ENCODE results near the gene LRRC17.

Gene LRRC17, protein sequence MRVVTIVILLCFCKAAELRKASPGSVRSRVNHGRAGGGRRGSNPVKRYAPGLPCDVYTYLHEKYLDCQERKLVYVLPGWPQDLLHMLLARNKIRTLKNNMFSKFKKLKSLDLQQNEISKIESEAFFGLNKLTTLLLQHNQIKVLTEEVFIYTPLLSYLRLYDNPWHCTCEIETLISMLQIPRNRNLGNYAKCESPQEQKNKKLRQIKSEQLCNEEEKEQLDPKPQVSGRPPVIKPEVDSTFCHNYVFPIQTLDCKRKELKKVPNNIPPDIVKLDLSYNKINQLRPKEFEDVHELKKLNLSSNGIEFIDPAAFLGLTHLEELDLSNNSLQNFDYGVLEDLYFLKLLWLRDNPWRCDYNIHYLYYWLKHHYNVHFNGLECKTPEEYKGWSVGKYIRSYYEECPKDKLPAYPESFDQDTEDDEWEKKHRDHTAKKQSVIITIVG

GRCh38 chr7:102912742-102913141 lies at the start of gene LRRC17:
TSS of gene LRRC17 (plus strand) at chr7:102913000. CDS start at chr7:102933914, 20,914 bp downstream.
- POLR2A ChIA-PET = no interaction called here
- Histone ChIP-seq H3K4me1 (ENCODE audit: control insufficient read depth, insufficient read depth, low read length) (peaks cover 10% of the 10 kb centered on the region; the same call in 1 of the 2 replicates), H3K27ac (ENCODE audit: extremely low read depth, low read depth, low read length) (no peak within 1 kb of the TSS; the same call in 1 of the 2 replicates), H3K9me3 (ENCODE audit: control insufficient read depth, insufficient read depth, low read depth, low read length) (no peaks in the 10 kb centered on the region), H3K4me3 (ENCODE audit: low read depth, low read length) (no peak within 1 kb of the TSS), H3K36me3 (ENCODE audit: control insufficient read depth in 2 of 2, insufficient read depth in 1 of 2, low read length in 2 of 2) (no peaks in the 10 kb centered on the region)
- CTCF ChIA-PET = interaction anchor here (0.6 to 0.9 kb wide), 3 partner anchors 27 to 401 kb away, joined by 3 to 5 read pairs (median 4); no protein-coding TSS in a partner anchor
- TF ChIP-seq ZNF2 (tag by site-specific recombination; IDR thresholded peaks at IDR 0.05) (no peak), ZNF600 (tag by site-specific recombination; IDR thresholded peaks at IDR 0.05) (peak; percentile 81), SP7 (tag by site-specific recombination; IDR thresholded peaks at IDR 0.05) (no peak), PRDM1 (tag by site-specific recombination; IDR thresholded peaks at IDR 0.05) (0 out of 2 replicates have a peak, but pooled peaks have one; percentile 44), ZNF18 (tag by site-specific recombination; IDR thresholded peaks at IDR 0.05) (0 out of 2 replicates have a peak, but pooled peaks have one; percentile 16), ZBTB20 (tag by site-specific recombination; IDR thresholded peaks at IDR 0.05) (peak; percentile 40; the same call in 1 of the 2 replicates), ZSCAN30 (tag by site-specific recombination; IDR thresholded peaks at IDR 0.05) (peak; percentile 70; the same call in 1 of the 2 replicates), SP2 (tag by site-specific recombination; IDR thresholded peaks at IDR 0.05) (0 out of 2 replicates have a peak, but pooled peaks have one; percentile 17), ZNF112 (tag by site-specific recombination; IDR thresholded peaks at IDR 0.05) (no peak), REPIN1 (tag by site-specific recombination; IDR thresholded peaks at IDR 0.05; ENCODE audit: low read depth) (no peak), ZNF211 (tag by site-specific recombination; IDR thresholded peaks at IDR 0.05; ENCODE audit: low read depth) (no peak), ZEB2 (tag by site-specific recombination; IDR thresholded peaks at IDR 0.05) (no peak), FEZF1 (tag by site-specific recombination; IDR thresholded peaks at IDR 0.05) (peak; percentile 12; the same call in 1 of the 2 replicates), GLIS1 (tag by site-specific recombination; IDR thresholded peaks at IDR 0.05) (peak; percentile 14; the same call in 1 of the 2 replicates), ZNF660 (tag by site-specific recombination; IDR thresholded peaks at IDR 0.05) (0 out of 2 replicates have a peak, but pooled peaks have one; percentile 41), ZBTB17 (tag by site-specific recombination; IDR thresholded peaks at IDR 0.05) (peak; percentile 91), ZNF521 (tag by site-specific recombination; IDR thresholded peaks at IDR 0.05) (no peak)
- TF ChIP-seq, protein P1, sequence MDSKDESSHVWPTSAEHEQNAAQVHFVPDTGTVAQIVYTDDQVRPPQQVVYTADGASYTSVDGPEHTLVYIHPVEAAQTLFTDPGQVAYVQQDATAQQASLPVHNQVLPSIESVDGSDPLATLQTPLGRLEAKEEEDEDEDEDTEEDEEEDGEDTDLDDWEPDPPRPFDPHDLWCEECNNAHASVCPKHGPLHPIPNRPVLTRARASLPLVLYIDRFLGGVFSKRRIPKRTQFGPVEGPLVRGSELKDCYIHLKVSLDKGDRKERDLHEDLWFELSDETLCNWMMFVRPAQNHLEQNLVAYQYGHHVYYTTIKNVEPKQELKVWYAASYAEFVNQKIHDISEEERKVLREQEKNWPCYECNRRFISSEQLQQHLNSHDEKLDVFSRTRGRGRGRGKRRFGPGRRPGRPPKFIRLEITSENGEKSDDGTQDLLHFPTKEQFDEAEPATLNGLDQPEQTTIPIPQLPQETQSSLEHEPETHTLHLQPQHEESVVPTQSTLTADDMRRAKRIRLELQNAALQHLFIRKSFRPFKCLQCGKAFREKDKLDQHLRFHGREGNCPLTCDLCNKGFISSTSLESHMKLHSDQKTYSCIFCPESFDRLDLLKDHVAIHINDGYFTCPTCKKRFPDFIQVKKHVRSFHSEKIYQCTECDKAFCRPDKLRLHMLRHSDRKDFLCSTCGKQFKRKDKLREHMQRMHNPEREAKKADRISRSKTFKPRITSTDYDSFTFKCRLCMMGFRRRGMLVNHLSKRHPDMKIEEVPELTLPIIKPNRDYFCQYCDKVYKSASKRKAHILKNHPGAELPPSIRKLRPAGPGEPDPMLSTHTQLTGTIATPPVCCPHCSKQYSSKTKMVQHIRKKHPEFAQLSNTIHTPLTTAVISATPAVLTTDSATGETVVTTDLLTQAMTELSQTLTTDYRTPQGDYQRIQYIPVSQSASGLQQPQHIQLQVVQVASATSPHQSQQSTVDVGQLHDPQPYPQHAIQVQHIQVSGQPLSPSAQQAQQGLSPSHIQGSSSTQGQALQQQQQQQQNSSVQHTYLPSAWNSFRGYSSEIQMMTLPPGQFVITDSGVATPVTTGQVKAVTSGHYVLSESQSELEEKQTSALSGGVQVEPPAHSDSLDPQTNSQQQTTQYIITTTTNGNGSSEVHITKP (tag by site-specific recombination; IDR thresholded peaks at IDR 0.05) = 0 out of 2 replicates have a peak, but pooled peaks have one; percentile 23
- TF ChIP-seq, protein P2, sequence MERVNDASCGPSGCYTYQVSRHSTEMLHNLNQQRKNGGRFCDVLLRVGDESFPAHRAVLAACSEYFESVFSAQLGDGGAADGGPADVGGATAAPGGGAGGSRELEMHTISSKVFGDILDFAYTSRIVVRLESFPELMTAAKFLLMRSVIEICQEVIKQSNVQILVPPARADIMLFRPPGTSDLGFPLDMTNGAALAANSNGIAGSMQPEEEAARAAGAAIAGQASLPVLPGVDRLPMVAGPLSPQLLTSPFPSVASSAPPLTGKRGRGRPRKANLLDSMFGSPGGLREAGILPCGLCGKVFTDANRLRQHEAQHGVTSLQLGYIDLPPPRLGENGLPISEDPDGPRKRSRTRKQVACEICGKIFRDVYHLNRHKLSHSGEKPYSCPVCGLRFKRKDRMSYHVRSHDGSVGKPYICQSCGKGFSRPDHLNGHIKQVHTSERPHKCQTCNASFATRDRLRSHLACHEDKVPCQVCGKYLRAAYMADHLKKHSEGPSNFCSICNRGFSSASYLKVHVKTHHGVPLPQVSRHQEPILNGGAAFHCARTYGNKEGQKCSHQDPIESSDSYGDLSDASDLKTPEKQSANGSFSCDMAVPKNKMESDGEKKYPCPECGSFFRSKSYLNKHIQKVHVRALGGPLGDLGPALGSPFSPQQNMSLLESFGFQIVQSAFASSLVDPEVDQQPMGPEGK (tag by site-specific recombination; IDR thresholded peaks at IDR 0.05) = peak; percentile 63; the same call in 1 of the 2 replicates
- TF ChIP-seq, protein P3, sequence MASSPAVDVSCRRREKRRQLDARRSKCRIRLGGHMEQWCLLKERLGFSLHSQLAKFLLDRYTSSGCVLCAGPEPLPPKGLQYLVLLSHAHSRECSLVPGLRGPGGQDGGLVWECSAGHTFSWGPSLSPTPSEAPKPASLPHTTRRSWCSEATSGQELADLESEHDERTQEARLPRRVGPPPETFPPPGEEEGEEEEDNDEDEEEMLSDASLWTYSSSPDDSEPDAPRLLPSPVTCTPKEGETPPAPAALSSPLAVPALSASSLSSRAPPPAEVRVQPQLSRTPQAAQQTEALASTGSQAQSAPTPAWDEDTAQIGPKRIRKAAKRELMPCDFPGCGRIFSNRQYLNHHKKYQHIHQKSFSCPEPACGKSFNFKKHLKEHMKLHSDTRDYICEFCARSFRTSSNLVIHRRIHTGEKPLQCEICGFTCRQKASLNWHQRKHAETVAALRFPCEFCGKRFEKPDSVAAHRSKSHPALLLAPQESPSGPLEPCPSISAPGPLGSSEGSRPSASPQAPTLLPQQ (tag by site-specific recombination; IDR thresholded peaks at IDR 0.05) = peak; percentile 45; the same call in 1 of the 2 replicates
- TF ChIP-seq, protein P4, sequence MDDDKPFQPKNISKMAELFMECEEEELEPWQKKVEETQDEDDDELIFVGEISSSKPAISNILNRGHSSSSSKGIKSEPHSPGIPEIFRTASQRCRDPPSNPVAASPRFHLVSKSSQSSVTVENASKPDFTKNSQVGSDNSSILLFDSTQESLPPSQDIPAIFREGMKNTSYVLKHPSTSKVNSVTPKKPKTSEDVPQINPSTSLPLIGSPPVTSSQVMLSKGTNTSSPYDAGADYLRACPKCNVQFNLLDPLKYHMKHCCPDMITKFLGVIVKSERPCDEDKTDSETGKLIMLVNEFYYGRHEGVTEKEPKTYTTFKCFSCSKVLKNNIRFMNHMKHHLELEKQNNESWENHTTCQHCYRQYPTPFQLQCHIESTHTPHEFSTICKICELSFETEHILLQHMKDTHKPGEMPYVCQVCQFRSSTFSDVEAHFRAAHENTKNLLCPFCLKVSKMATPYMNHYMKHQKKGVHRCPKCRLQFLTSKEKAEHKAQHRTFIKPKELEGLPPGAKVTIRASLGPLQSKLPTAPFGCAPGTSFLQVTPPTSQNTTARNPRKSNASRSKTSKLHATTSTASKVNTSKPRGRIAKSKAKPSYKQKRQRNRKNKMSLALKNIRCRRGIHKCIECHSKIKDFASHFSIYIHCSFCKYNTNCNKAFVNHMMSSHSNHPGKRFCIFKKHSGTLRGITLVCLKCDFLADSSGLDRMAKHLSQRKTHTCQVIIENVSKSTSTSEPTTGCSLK (tag by site-specific recombination; IDR thresholded peaks at IDR 0.05) = no peak

All from HEK293 (cell line).